HEK293 (cell line): ENCODE measurements around the gene CDK16.
A peak's percentile ranks its signal among the peaks of the same experiment; 100 is the strongest.
"Not testable (repeated sequence)": the region's sequence is repeated elsewhere in the genome, so short reads cannot be mapped to it uniquely, and the experiment has no call there.

Source experiments
- CTCF ChIA-PET: fragments of 350-600 bp; formaldehyde crosslinking; extraction: SDS; loops from one replicate; lab custom pipeline; 2021; ENCODE audit warnings: antibody characterized with exemption; lab: Yijun Ruan, JAX
- POLR2A ChIA-PET: fragments of 300-600 bp; formaldehyde crosslinking; extraction: SDS; loops from one replicate; lab custom pipeline; 2020; ENCODE audit warnings: antibody characterized with exemption, inconsistent platforms; lab: Yijun Ruan, JAX
- H3K27ac ChIP-seq: fragments of 200-500 bp; sonication (Bioruptor generic); 2 replicates; pipeline ENCODE4 v1.5.1; 2014; ENCODE audit warnings: low read depth, low read length, control low read depth, inconsistent platforms; ENCODE audit errors: extremely low read depth
- H3K36me3 ChIP-seq, 2 experiments: fragments of 200-500 bp in 1 of 2; sonication (Bioruptor generic) in 1 of 2; 1 replicate in 1 of 2; 2 replicates in 1 of 2; pipeline ENCODE4 v1.5.1; 2014 to 2017; ENCODE audit warnings: inconsistent platforms in 2 of 2, low read length in 2 of 2; ENCODE audit not compliant: control insufficient read depth in 2 of 2, insufficient read depth in 1 of 2
- H3K4me1 ChIP-seq: fragments of 200-500 bp; sonication (Bioruptor generic); 2 replicates; pipeline ENCODE4 v1.5.1; 2014; ENCODE audit warnings: mild to moderate bottlenecking, low read length, inconsistent platforms; ENCODE audit not compliant: control insufficient read depth, insufficient read depth
- H3K4me3 ChIP-seq: 2 replicates; pipeline ENCODE4 v1.5.1; 2011; ENCODE audit warnings: low read depth, mild to moderate bottlenecking, control low read depth, low read length, moderate library complexity
- H3K9me3 ChIP-seq: fragments of 200-500 bp; sonication (Bioruptor generic); 2 replicates; pipeline ENCODE4 v1.5.1; 2014; ENCODE audit warnings: low read depth, low read length, inconsistent platforms; ENCODE audit not compliant: control insufficient read depth, insufficient read depth
- GLI4 ChIP-seq: fragments of 450-650 bp; formaldehyde crosslinking; IDR thresholded peaks from 2 replicates; pipeline ENCODE4 v1.5.1; 2016; ENCODE audit warnings: missing biosample characterization, missing genetic modification characterization
- HIC1 ChIP-seq: fragments of 450-650 bp; formaldehyde crosslinking; IDR thresholded peaks from 2 replicates; pipeline ENCODE4 v1.5.1; 2016; ENCODE audit warnings: missing biosample characterization, missing genetic modification characterization
- MZF1 ChIP-seq: fragments of 450-650 bp; formaldehyde crosslinking; IDR thresholded peaks from 2 replicates; pipeline ENCODE4 v1.5.1; 2017; ENCODE audit warnings: missing biosample characterization, missing genetic modification characterization, borderline replicate concordance
- OSR2 ChIP-seq: fragments of 450-650 bp; formaldehyde crosslinking; IDR thresholded peaks from 2 replicates; pipeline ENCODE4 v1.5.1; 2016; ENCODE audit warnings: missing biosample characterization, missing genetic modification characterization
- SCRT1 ChIP-seq: fragments of 450-650 bp; formaldehyde crosslinking; IDR thresholded peaks from 2 replicates; pipeline ENCODE4 v1.5.1; 2016; ENCODE audit warnings: missing biosample characterization, missing genetic modification characterization, borderline replicate concordance
- TCF7L2 ChIP-seq: IDR thresholded peaks from 2 replicates; pipeline ENCODE4 v1.6.1; 2011; ENCODE audit warnings: low read depth, mild to moderate bottlenecking, inconsistent platforms, low read length, moderate library complexity, borderline replicate concordance
- ZFHX2 ChIP-seq: fragments of 450-650 bp; formaldehyde crosslinking; conservative IDR thresholded peaks from 2 replicates; pipeline ENCODE4 v1.5.1; 2016; ENCODE audit warnings: missing biosample characterization, missing genetic modification characterization
- ZNF155 ChIP-seq: fragments of 450-650 bp; formaldehyde crosslinking; IDR thresholded peaks from 2 replicates; pipeline ENCODE4 v1.5.1; 2016; ENCODE audit warnings: missing biosample characterization, missing genetic modification characterization
- ZNF157 ChIP-seq: fragments of 450-650 bp; formaldehyde crosslinking; IDR thresholded peaks from 2 replicates; pipeline ENCODE4 v1.5.1; 2016; ENCODE audit warnings: missing biosample characterization, missing genetic modification characterization
- ZNF239 ChIP-seq: fragments of 450-650 bp; formaldehyde crosslinking; IDR thresholded peaks from 2 replicates; pipeline ENCODE4 v1.5.1; 2016; ENCODE audit warnings: missing biosample characterization, missing genetic modification characterization
- ZNF391 ChIP-seq: fragments of 450-650 bp; formaldehyde crosslinking; IDR thresholded peaks from 2 replicates; pipeline ENCODE4 v1.5.1; 2016; ENCODE audit warnings: low read depth, missing biosample characterization, missing genetic modification characterization, borderline replicate concordance
- ZNF394 ChIP-seq: fragments of 450-650 bp; formaldehyde crosslinking; IDR thresholded peaks from 2 replicates; pipeline ENCODE4 v1.5.1; 2016; ENCODE audit warnings: missing biosample characterization, missing genetic modification characterization, mild to moderate bottlenecking, moderate library complexity, borderline replicate concordance
- ZNF398 ChIP-seq: fragments of 450-650 bp; formaldehyde crosslinking; IDR thresholded peaks from 2 replicates; pipeline ENCODE4 v1.5.1; 2017; ENCODE audit warnings: missing biosample characterization, missing genetic modification characterization
- ZNF580 ChIP-seq: fragments of 450-650 bp; formaldehyde crosslinking; IDR thresholded peaks from 2 replicates; pipeline ENCODE4 v1.5.1; 2016; ENCODE audit warnings: missing biosample characterization, missing genetic modification characterization
- ZNF664 ChIP-seq: fragments of 450-650 bp; formaldehyde crosslinking; IDR thresholded peaks from 2 replicates; pipeline ENCODE4 v1.5.1; 2016; ENCODE audit warnings: missing biosample characterization, missing genetic modification characterization
- TF ChIP-seq, protein P1 (sequence below): fragments of 450-650 bp; formaldehyde crosslinking; IDR thresholded peaks from 2 replicates; pipeline ENCODE4 v1.5.1; 2016; ENCODE audit warnings: missing biosample characterization, missing genetic modification characterization
- TF ChIP-seq, protein P2 (sequence below): fragments of 450-650 bp; formaldehyde crosslinking; IDR thresholded peaks from 2 replicates; pipeline ENCODE4 v1.5.1; 2017; ENCODE audit warnings: missing biosample characterization, missing genetic modification characterization
- TF ChIP-seq, protein P3 (sequence below): fragments of 450-650 bp; IDR thresholded peaks from 2 replicates; pipeline ENCODE4 v1.5.1; 2018; ENCODE audit warnings: missing biosample characterization, missing genetic modification characterization
- TF ChIP-seq, protein P4 (sequence below): fragments of 450-650 bp; formaldehyde crosslinking; IDR thresholded peaks from 2 replicates; pipeline ENCODE4 v1.5.1; 2016; ENCODE audit warnings: missing biosample characterization, missing genetic modification characterization

CDK16 gene

GRCh38 chrX:47250017-47250347, 31.5 kb downstream of the CDK16 start (continued):
- TF ChIP-seq, protein P1, sequence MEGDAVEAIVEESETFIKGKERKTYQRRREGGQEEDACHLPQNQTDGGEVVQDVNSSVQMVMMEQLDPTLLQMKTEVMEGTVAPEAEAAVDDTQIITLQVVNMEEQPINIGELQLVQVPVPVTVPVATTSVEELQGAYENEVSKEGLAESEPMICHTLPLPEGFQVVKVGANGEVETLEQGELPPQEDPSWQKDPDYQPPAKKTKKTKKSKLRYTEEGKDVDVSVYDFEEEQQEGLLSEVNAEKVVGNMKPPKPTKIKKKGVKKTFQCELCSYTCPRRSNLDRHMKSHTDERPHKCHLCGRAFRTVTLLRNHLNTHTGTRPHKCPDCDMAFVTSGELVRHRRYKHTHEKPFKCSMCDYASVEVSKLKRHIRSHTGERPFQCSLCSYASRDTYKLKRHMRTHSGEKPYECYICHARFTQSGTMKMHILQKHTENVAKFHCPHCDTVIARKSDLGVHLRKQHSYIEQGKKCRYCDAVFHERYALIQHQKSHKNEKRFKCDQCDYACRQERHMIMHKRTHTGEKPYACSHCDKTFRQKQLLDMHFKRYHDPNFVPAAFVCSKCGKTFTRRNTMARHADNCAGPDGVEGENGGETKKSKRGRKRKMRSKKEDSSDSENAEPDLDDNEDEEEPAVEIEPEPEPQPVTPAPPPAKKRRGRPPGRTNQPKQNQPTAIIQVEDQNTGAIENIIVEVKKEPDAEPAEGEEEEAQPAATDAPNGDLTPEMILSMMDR (tag by site-specific recombination) = no peak
- TF ChIP-seq ZNF394 (tag by site-specific recombination) (no peak), ZNF580 (tag by site-specific recombination) (0 out of 2 replicates have a peak, but pooled peaks have one; percentile 4), SCRT1 (tag by site-specific recombination) (no peak), MZF1 (no peak)
- TF ChIP-seq, all 188 proteins: peak for 2

- POLR2A ChIA-PET = interaction anchor here (1.4 kb wide), 1 partner anchor 8 kb away, joined by 4 read pairs; no protein-coding TSS in a partner anchor
- not testable (repeated sequence) for H3K4me3 ChIP-seq, H3K4me1 ChIP-seq, H3K27ac ChIP-seq, H3K9me3 ChIP-seq, H3K36me3 ChIP-seq
- CTCF ChIA-PET = interaction anchor here (0.7 kb wide), 1 partner anchor 127 kb away, joined by 3 read pairs; no protein-coding TSS in a partner anchor
Measured at GRCh38 chrX:47257620-47258019, 39.1 kb downstream of the CDK16 start.

DNA sequence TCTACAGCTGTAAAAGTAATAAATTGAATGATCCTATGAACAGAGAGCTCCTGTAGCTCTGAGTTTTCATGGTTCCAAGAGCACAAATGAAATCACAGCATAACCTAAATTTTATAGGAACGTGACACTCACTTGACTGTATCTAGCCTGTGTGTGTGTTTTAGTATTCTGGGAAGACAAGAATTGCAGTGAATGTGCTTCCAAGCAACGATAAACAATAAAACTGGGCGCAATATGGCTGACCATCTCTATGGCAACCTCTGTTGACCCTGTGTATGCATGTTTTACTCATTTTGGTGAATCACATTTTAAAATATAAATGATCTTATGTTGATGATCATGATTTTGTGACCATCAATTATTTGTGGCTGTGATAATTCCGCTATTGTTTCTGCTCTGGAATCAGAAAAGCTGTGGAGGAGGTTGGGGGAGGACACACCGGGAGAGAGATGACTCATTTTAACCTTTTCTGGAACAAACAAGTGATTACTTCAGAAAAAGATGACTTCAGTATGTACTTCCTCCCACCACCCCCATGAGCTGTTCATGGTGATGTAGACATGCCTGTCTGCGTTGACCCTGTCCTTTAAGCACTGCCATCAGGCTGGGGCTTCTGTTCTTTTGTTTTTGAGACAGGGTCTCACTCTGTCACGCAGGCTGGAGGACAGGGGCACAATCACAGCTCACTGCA, 46.1 kb downstream of the CDK16 start:
- no peak overlapping the region for H3K4me3 ChIP-seq
- no peak overlapping the region for H3K27ac ChIP-seq
- H3K9me3 ChIP-seq = no peaks in the 10 kb centered on the region
- no peaks in the 10 kb centered on the region for H3K36me3 ChIP-seq
- POLR2A ChIA-PET = interaction anchor here (1.6 kb wide), 1 partner anchor 47 kb away, joined by 4 read pairs; the partner anchor contains the start of gene CDK16
- H3K4me1 ChIP-seq = no peaks in the 10 kb centered on the region
- CTCF ChIA-PET = interaction anchor here (0.5 to 0.7 kb wide), 2 partner anchors 21 to 95 kb away, joined by 3 read pairs; no protein-coding TSS in a partner anchor
- TF ChIP-seq ZNF157 (no peak), HIC1 (tag by site-specific recombination) (no peak), MZF1 (no peak), TCF7L2 (no peak), ZFHX2 (tag by site-specific recombination) (peak; percentile 67), ZNF239 (tag by site-specific recombination) (no peak), ZNF155 (tag by site-specific recombination) (no peak), ZNF664 (no peak), OSR2 (tag by site-specific recombination) (no peak), ZNF398 (tag by site-specific recombination) (peak; percentile 53; the same call in 1 of the 2 replicates), GLI4 (no peak), ZNF391 (tag by site-specific recombination) (no peak)
- TF ChIP-seq, protein P2, sequence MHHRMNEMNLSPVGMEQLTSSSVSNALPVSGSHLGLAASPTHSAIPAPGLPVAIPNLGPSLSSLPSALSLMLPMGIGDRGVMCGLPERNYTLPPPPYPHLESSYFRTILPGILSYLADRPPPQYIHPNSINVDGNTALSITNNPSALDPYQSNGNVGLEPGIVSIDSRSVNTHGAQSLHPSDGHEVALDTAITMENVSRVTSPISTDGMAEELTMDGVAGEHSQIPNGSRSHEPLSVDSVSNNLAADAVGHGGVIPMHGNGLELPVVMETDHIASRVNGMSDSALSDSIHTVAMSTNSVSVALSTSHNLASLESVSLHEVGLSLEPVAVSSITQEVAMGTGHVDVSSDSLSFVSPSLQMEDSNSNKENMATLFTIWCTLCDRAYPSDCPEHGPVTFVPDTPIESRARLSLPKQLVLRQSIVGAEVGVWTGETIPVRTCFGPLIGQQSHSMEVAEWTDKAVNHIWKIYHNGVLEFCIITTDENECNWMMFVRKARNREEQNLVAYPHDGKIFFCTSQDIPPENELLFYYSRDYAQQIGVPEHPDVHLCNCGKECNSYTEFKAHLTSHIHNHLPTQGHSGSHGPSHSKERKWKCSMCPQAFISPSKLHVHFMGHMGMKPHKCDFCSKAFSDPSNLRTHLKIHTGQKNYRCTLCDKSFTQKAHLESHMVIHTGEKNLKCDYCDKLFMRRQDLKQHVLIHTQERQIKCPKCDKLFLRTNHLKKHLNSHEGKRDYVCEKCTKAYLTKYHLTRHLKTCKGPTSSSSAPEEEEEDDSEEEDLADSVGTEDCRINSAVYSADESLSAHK (tag by site-specific recombination) = no peak
- TF ChIP-seq, protein P3, sequence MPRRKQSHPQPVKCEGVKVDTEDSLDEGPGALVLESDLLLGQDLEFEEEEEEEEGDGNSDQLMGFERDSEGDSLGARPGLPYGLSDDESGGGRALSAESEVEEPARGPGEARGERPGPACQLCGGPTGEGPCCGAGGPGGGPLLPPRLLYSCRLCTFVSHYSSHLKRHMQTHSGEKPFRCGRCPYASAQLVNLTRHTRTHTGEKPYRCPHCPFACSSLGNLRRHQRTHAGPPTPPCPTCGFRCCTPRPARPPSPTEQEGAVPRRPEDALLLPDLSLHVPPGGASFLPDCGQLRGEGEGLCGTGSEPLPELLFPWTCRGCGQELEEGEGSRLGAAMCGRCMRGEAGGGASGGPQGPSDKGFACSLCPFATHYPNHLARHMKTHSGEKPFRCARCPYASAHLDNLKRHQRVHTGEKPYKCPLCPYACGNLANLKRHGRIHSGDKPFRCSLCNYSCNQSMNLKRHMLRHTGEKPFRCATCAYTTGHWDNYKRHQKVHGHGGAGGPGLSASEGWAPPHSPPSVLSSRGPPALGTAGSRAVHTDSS = no peak
- TF ChIP-seq, protein P4, sequence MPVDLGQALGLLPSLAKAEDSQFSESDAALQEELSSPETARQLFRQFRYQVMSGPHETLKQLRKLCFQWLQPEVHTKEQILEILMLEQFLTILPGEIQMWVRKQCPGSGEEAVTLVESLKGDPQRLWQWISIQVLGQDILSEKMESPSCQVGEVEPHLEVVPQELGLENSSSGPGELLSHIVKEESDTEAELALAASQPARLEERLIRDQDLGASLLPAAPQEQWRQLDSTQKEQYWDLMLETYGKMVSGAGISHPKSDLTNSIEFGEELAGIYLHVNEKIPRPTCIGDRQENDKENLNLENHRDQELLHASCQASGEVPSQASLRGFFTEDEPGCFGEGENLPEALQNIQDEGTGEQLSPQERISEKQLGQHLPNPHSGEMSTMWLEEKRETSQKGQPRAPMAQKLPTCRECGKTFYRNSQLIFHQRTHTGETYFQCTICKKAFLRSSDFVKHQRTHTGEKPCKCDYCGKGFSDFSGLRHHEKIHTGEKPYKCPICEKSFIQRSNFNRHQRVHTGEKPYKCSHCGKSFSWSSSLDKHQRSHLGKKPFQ = no peak
